Right lobe of liver (tissue), 6 donors: Measurements from ENCODE around the gene MYBPC3. TPM values are rescaled to one million over a fixed set of nuclear protein-coding genes. Genes with fewer than 3 reads are reported as not detected.

ENCODE experiments used
- ATAC-seq, 4 donors: fragments of 200-7000 bp; cut with Tn5 transposase; one replicate each; pipeline ENCODE4 v1.9.1; 2020; ENCODE audit warnings: mild to moderate bottlenecking in 4 of 4, moderate library complexity in 4 of 4
- DNase-seq, 3 donors: peaks; one replicate each; pipeline ENCODE4 v3.0.0-alpha.2; 2020
- H3K27ac ChIP-seq, 3 donors: fragments of 200-600 bp; one replicate each; pipeline ENCODE4 v1.8.0; 2022
- H3K27me3 ChIP-seq, 2 donors: fragments of 200-600 bp; one replicate each; pipeline ENCODE4 v1.8.0; 2022
- H3K36me3 ChIP-seq, 4 donors: fragments of 200-600 bp; sonication (generic) in 1 of 4; one replicate each; pipeline versions ENCODE4 v1.5.1 to v1.8.0; 2017 to 2022; ENCODE audit warnings: control low read depth in 1 of 4
- H3K4me1 ChIP-seq, 4 donors: fragments of 200-600 bp; sonication (generic) in 1 of 4; one replicate each; pipeline versions ENCODE4 v1.5.1 to v1.8.0; 2017 to 2022; ENCODE audit warnings: control low read depth in 1 of 4
- H3K4me3 ChIP-seq, 3 donors: fragments of 200-600 bp; one replicate each; pipeline ENCODE4 v1.8.0; 2022
- H3K9me3 ChIP-seq, 4 donors: fragments of 200-600 bp; sonication (generic) in 1 of 4; one replicate each; pipeline versions ENCODE4 v1.5.1 to v1.8.0; 2017 to 2022; ENCODE audit warnings: control low read depth in 1 of 4
- CTCF ChIP-seq, 4 donors: fragments of 200-600 bp in 3 of 4; fragments of 450-650 bp in 1 of 4; IDR thresholded peaks; one replicate each; pipeline versions ENCODE4 v1.5.1 to v1.8.0; 2016 to 2022; ENCODE audit warnings: antibody characterized with exemption in 4 of 4, mild to moderate bottlenecking in 2 of 4
- POLR2A ChIP-seq: fragments of 450-650 bp; IDR thresholded peaks from one replicate; pipeline ENCODE4 v1.6.1; 2017; ENCODE audit warnings: antibody characterized with exemption, mild to moderate bottlenecking
- WGBS: methylation state at CpG from one replicate; pipeline ENCODE4 v1.1.6; 2018; ENCODE audit warnings: low coverage, low lambda C conversion rate; ENCODE audit not compliant: insufficient coverage; ENCODE audit errors: missing lambda C conversion rate; 5-methylcytosine and 5-hydroxymethylcytosine counted together
- intact Hi-C, 2 donors: fragments of 100-400 bp; cut with DNase I; formaldehyde crosslinking; loops; one replicate each; pipeline versions ENCODE4 v1.11.2 to v1.14.1; 2022
- total RNA-seq, 6 experiments: library from RNA; depleted of rRNA in 2 of 6; stranded (reverse); fragments of >200 nt in 2 of 6; fragmentation: NEBNext Ultra II Directional in 3 of 6; extraction: Animal tissue kit (Norgen Biotek cat#: 25700) in 3 of 6; gene quantifications; one replicate each; pipeline versions ENCODE4 v1.1.0 to v1.2.4, GENCODE V29; 2016 to 2023
- donor health status: DM: no; HTN: yes; CAD: no.
- donor health status: DM: no; HTN: no; CAD: no.
- donor health status: DM: no; HTN: no; CAD: no.
- donor health status: DM: no; HTN: yes; CAD: no.
- donor health status: DM: no; HTN: yes; CAD: no.

MYBPC3 gene
- total RNA-seq, 6 experiments from 2014 or later: 0.04 to 0.24 (median 0.13) TPM; not detected in 1

GRCh38 chr11:47374720-47375019 is 22.2 kb upstream of the MYBPC3 start:
- Histone ChIP-seq H3K9me3 (no peaks in the 10 kb centered on the region), H3K4me3 (peak overlapping the region in 1 of 3 donors; percentile 6), H3K27me3 (no peaks in the 10 kb centered on the region), H3K36me3 (no peaks in the 10 kb centered on the region), H3K4me1 (peaks cover 0 to 2% (median 0%) of the 10 kb centered on the region in 4 donors), H3K27ac (no peak overlapping the region)
- ATAC-seq (no peak), DNase-seq (no peak)
- TF ChIP-seq CTCF (IDR thresholded peaks at IDR 0.05): no peak
- no peak for TF ChIP-seq POLR2A
- intact Hi-C loops: loop anchor here (5.0 to 10.0 kb wide), 2 partner anchors 50 to 78 kb away; partner anchors contain the start of gene PSMC3 (in 1 of the 2)
- no CpG with 5 or more reads among the region's 5 CpGs for WGBS

GRCh38 chr11:47373876-47374719 is 21.6 kb upstream of the MYBPC3 start:
- peak; percentile 84 to 91 (median 86) for ATAC-seq

GRCh38 chr11:47372422-47372821 is 19.9 kb upstream of the MYBPC3 start:
- H3K9me3 ChIP-seq: no peaks in the 10 kb centered on the region

More at GRCh38 chr11:47373876-47374719, 21.6 kb upstream of the MYBPC3 start:
- Histone ChIP-seq H3K27ac (no peak overlapping the region), H3K4me1 (peaks cover 0 to 2% (median 0%) of the 10 kb centered on the region in 4 donors), H3K4me3 (no peak overlapping the region), H3K27me3 (no peaks in the 10 kb centered on the region), H3K36me3 (no peaks in the 10 kb centered on the region), H3K9me3 (no peaks in the 10 kb centered on the region)
- 24% methylated on average over 6 of the region's 19 CpGs for WGBS
- TF ChIP-seq CTCF (IDR thresholded peaks at IDR 0.05) (peak; percentile 87 to 97 (median 96)), POLR2A (no peak)
- intact Hi-C loops: loop anchor here in 1 of 2 donors (10.0 kb wide), 1 partner anchor 51 kb away; the partner anchor contains the start of gene PSMC3
- peak; percentile 86 to 88 (median 86) for DNase-seq

GRCh38 chr11:47369676-47370075 is 17.2 kb upstream of the MYBPC3 start:
- Histone ChIP-seq H3K27ac (no peak overlapping the region), H3K4me3 (no peak overlapping the region), H3K9me3 (no peaks in the 10 kb centered on the region), H3K27me3 (no peaks in the 10 kb centered on the region), H3K4me1 (peaks cover 0 to 2% (median 0%) of the 10 kb centered on the region in 4 donors), H3K36me3 (no peaks in the 10 kb centered on the region)
- ATAC-seq (no peak), DNase-seq (no peak)
- TF ChIP-seq CTCF (IDR thresholded peaks at IDR 0.05) (no peak), POLR2A (no peak)
- intact Hi-C loops: loop anchor here in 1 of 2 donors (10.0 kb wide), 1 partner anchor 55 kb away; the partner anchor contains the start of gene PSMC3
- WGBS: 19% methylated on average over 1 of the region's 3 CpGs

More at GRCh38 chr11:47372422-47372821, 19.9 kb upstream of the MYBPC3 start:
- no peaks in the 10 kb centered on the region for H3K27me3 ChIP-seq
- H3K4me1 ChIP-seq: peaks cover 0 to 2% (median 0%) of the 10 kb centered on the region in 4 donors
- no peak overlapping the region for H3K4me3 ChIP-seq
- 79% methylated on average over 7 of the region's 7 CpGs for WGBS
- intact Hi-C loops: loop anchor here in 1 of 2 donors (10.0 kb wide), 1 partner anchor 52 kb away; the partner anchor contains the start of gene PSMC3
- TF ChIP-seq CTCF (IDR thresholded peaks at IDR 0.05): no peak
- no peak for TF ChIP-seq POLR2A
- ATAC-seq: no peak
- no peaks in the 10 kb centered on the region for H3K36me3 ChIP-seq
- H3K27ac ChIP-seq: no peak overlapping the region
- no peak for DNase-seq
